Adrenal gland (tissue), 5 donors: ENCODE results near the gene LSS.

Experiments used
- POLR2A ChIP-seq, 2 donors: fragments of 450-650 bp; IDR thresholded peaks; one replicate each; pipeline ENCODE4 v1.6.1; 2017; ENCODE audit warnings: antibody characterized with exemption in 2 of 2, mild to moderate bottlenecking in 2 of 2, moderate library complexity in 1 of 2
- TF ChIP-seq, protein P1 (sequence below), 6 experiments: fragments of 450-650 bp in 4 of 6; fragments of 200-600 bp in 2 of 6; sonication (generic) in 1 of 6; IDR thresholded peaks; 1 replicate in 5 of 6; 2 replicates in 1 of 6; pipeline versions ENCODE4 v1.5.1 to v1.8.0; 2016 to 2021; ENCODE audit warnings: antibody characterized with exemption in 6 of 6, mild to moderate bottlenecking in 2 of 6, moderate library complexity in 1 of 6
- donor health status: DM: no; HTN: no; CAD: no.

DNA sequence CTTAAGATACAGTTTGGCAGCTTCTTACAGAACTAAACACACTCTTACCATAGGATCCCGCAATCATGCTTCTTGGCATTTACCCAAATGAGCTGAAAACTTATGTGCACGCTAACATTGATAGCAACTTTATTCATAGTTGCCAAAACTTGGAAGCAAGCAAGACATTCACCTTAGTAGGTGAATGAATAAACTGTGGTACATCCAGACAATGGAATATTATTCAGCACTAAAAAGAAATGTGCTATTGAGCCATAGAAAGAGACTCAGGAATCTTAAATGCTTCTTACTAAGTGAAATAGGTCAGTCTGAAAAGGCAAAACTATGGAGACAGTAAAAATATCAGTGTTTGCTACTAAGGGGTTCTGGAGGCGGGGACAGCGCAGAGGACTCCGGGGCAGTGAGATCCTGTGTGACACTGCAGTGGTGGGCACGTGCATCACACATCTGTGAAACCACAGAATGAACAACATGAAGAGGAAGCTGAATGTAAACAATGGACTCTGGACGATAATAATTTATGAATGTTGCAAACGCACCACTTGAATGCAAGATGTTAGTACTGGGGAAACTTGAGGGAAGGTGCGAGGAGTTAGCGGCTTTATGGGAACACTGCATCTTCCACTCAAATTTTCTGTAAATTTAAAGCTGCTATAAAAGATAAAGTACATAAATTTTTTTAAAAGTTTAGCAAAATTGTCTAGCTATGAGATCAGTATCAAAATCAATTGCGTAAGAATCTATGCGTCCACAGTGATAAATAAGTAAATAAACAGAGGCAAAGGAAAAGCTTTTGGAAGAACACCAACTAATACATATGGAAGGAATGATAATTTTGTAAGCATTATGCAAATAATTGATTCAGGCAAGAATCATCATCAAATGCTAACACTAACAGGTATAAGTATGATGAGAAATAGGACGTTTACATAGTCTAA is 28.9 kb downstream of the LSS start:
- TF ChIP-seq, protein P1, sequence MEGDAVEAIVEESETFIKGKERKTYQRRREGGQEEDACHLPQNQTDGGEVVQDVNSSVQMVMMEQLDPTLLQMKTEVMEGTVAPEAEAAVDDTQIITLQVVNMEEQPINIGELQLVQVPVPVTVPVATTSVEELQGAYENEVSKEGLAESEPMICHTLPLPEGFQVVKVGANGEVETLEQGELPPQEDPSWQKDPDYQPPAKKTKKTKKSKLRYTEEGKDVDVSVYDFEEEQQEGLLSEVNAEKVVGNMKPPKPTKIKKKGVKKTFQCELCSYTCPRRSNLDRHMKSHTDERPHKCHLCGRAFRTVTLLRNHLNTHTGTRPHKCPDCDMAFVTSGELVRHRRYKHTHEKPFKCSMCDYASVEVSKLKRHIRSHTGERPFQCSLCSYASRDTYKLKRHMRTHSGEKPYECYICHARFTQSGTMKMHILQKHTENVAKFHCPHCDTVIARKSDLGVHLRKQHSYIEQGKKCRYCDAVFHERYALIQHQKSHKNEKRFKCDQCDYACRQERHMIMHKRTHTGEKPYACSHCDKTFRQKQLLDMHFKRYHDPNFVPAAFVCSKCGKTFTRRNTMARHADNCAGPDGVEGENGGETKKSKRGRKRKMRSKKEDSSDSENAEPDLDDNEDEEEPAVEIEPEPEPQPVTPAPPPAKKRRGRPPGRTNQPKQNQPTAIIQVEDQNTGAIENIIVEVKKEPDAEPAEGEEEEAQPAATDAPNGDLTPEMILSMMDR (IDR thresholded peaks at IDR 0.05), result no peak
- no peak for TF ChIP-seq POLR2A (IDR thresholded peaks at IDR 0.05)
